ENCODE data around the gene TRHDE. TPM values are rescaled to one million over a fixed set of nuclear protein-coding genes. Genes with fewer than 3 reads are reported as not detected.

Gene TRHDE
- total RNA-seq, 1 experiment from 2014 or later: 5.5 TPM

- ATAC-seq (no peak), DNase-seq (ENCODE audit: low spot score) (no peak)
- Mint-ChIP-seq H3K27me3 (ENCODE audit: low read depth) (no peaks in the 10 kb centered on the region), H3K4me1 (peaks cover 10% of the 10 kb centered on the region), H3K36me3 (no peaks in the 10 kb centered on the region), H3K4me3 (no peak overlapping the region), H3K9me3 (no peaks in the 10 kb centered on the region), H3K27ac (no peak overlapping the region)
- POLR2A ChIA-PET: no interaction called here
- TF ChIP-seq ZNF232 (CRISPR knock-in tag; IDR thresholded peaks at IDR 0.05): no peak
- TF ChIP-seq ETV6 (CRISPR knock-in tag; IDR thresholded peaks at IDR 0.05): no peak
- no peak for TF ChIP-seq STAT6 (CRISPR knock-in tag; conservative IDR thresholded peaks at IDR 0.05; ENCODE audit: low read depth)
- no peak for TF ChIP-seq ZNF423 (CRISPR knock-in tag; IDR thresholded peaks at IDR 0.05)
- no peak for TF ChIP-seq EMX1 (CRISPR knock-in tag; IDR thresholded peaks at IDR 0.05)
- TF ChIP-seq ZNF121 (CRISPR knock-in tag; IDR thresholded peaks at IDR 0.05): no peak
- no peak for TF ChIP-seq IRF1 (CRISPR knock-in tag; IDR thresholded peaks at IDR 0.05)
- no peak for TF ChIP-seq NR2C2 (CRISPR knock-in tag; IDR thresholded peaks at IDR 0.05)
- no peak for TF ChIP-seq GABPB1 (CRISPR knock-in tag; IDR thresholded peaks at IDR 0.05)
- TF ChIP-seq NFATC4 (CRISPR knock-in tag; IDR thresholded peaks at IDR 0.05): no peak
- no peak for TF ChIP-seq E2F5 (CRISPR knock-in tag; IDR thresholded peaks at IDR 0.05)
- TF ChIP-seq OVOL2 (CRISPR knock-in tag; IDR thresholded peaks at IDR 0.05; ENCODE audit: borderline replicate concordance): no peak
- no peak for TF ChIP-seq SMAD3 (CRISPR knock-in tag; IDR thresholded peaks at IDR 0.05; ENCODE audit: borderline replicate concordance)
- no peak for TF ChIP-seq JUN (CRISPR knock-in tag; IDR thresholded peaks at IDR 0.05)
- CTCF ChIA-PET: no interaction called here
Measured at GRCh38 chr12:72337946-72338345, 65.8 kb downstream of the TRHDE start.

- no peak overlapping the region for H3K27ac Mint-ChIP-seq
- ChIA-PET CTCF (no interaction called here), POLR2A (no interaction called here)
- no peaks in the 10 kb centered on the region for H3K27me3 Mint-ChIP-seq (ENCODE audit: low read depth)
- peaks cover 15% of the 10 kb centered on the region for H3K4me1 Mint-ChIP-seq
- H3K9me3 Mint-ChIP-seq: no peaks in the 10 kb centered on the region
- DNase-seq (ENCODE audit: low spot score) (no peak), ATAC-seq (no peak)
- TF ChIP-seq ESRRA (CRISPR knock-in tag; IDR thresholded peaks at IDR 0.05; ENCODE audit: borderline replicate concordance): no peak
- no peak for TF ChIP-seq CDX4 (CRISPR knock-in tag; IDR thresholded peaks at IDR 0.05; ENCODE audit: borderline replicate concordance)
- TF ChIP-seq E2F5 (CRISPR knock-in tag; IDR thresholded peaks at IDR 0.05): no peak
- TF ChIP-seq ZNF138 (CRISPR knock-in tag; conservative IDR thresholded peaks at IDR 0.05): no peak
- TF ChIP-seq JUN (CRISPR knock-in tag; IDR thresholded peaks at IDR 0.05): no peak
- no peak for TF ChIP-seq ZNF425 (CRISPR knock-in tag; conservative IDR thresholded peaks at IDR 0.05)
- no peak for TF ChIP-seq KAT7 (CRISPR knock-in tag; IDR thresholded peaks at IDR 0.05; ENCODE audit: borderline replicate concordance)
- no peak for TF ChIP-seq ZNF232 (CRISPR knock-in tag; IDR thresholded peaks at IDR 0.05)
- no peak overlapping the region for H3K4me3 Mint-ChIP-seq
- H3K36me3 Mint-ChIP-seq: no peaks in the 10 kb centered on the region
Measured at GRCh38 chr12:72338437-72338836, 66.3 kb downstream of the TRHDE start.
